K562 (cell line): ENCODE measurements around the gene PTBP2. TPM values are rescaled to one million over a fixed set of nuclear protein-coding genes. Genes with fewer than 3 reads are reported as not detected.

Source experiments
- ATAC-seq: fragments of 200-7000 bp; cut with Tn5 transposase; 3 replicates; pipeline ENCODE4 v1.9.1; 2020; ENCODE audit warnings: moderate library complexity
- BruUV-seq: library from RNA; stranded (reverse); fragments of 400-500 nt; replicated peaks from 2 replicates; lab custom pipeline; 2021; lab: Mats Ljungman, UMichigan
- CTCF ChIA-PET: fragments of 300-600 bp; formaldehyde crosslinking; extraction: SDS; loops from one replicate; lab custom pipeline; 2021; ENCODE audit warnings: low intra/inter-chr PET ratio; lab: Yijun Ruan, JAX
- POLR2A ChIA-PET: fragments of 300-600, 350-650 bp; sonication (Branson Sonifier 250); formaldehyde crosslinking; extraction: SDS; loops from one replicate; lab custom pipeline; 2021; ENCODE audit warnings: antibody characterized with exemption, inconsistent platforms; lab: Yijun Ruan, JAX
- DNase-seq, 4 experiments: peaks; one replicate each; pipeline versions ENCODE4 v3.0.0 to v3.0.0-alpha.2; 2011 to 2018; ENCODE audit warnings: low spot score in 3 of 4, mixed read lengths in 3 of 4; ENCODE audit errors: extremely low read depth in 1 of 4
- FAIRE-seq: peaks from 2 replicates; lab custom pipeline; 2011; peaks lifted over from hg19 to GRCh38; lab: Jason Lieb, UNC
- H2AFZ ChIP-seq: 2 replicates; pipeline ENCODE4 v1.6.0; 2011; ENCODE audit warnings: low read depth, low read length, control low read depth, inconsistent platforms
- H3K27ac ChIP-seq: fragments of 200-600 bp; 3 replicates; pipeline ENCODE4 v1.8.0; 2011; ENCODE audit warnings: low read depth, mild to moderate bottlenecking, control low read depth, inconsistent platforms, low read length, moderate library complexity, mixed read lengths; ENCODE audit errors: extremely low read depth
- H3K27me3 ChIP-seq, 2 experiments: fragments of 300-600 bp in 1 of 2; 2 replicates in 1 of 2; 3 replicates in 1 of 2; pipeline versions ENCODE4 v1.6.0 to v1.8.0; 2011; ENCODE audit warnings: inconsistent platforms in 2 of 2, low read length in 2 of 2, mild to moderate bottlenecking in 1 of 2, mixed read lengths in 1 of 2, moderate library complexity in 1 of 2; ENCODE audit not compliant: control insufficient read depth in 2 of 2, insufficient read depth in 2 of 2
- H3K36me3 ChIP-seq: fragments of 300-600 bp; 3 replicates; pipeline ENCODE4 v1.8.0; 2011; ENCODE audit warnings: mild to moderate bottlenecking, low read length, inconsistent platforms; ENCODE audit not compliant: control insufficient read depth, insufficient read depth
- H3K4me1 ChIP-seq, 2 experiments: fragments of 200-600 bp in 1 of 2; replicated peaks in 1 of 2; 2 replicates in 1 of 2; 3 replicates in 1 of 2; pipeline versions ENCODE4 v1.5.1 to v1.8.0; 2011; ENCODE audit warnings: inconsistent platforms in 2 of 2, low read length in 2 of 2, mild to moderate bottlenecking in 1 of 2, mixed read lengths in 1 of 2, moderate library complexity in 1 of 2; ENCODE audit not compliant: control insufficient read depth in 2 of 2, insufficient read depth in 2 of 2
- H3K4me2 ChIP-seq: 2 replicates; pipeline ENCODE4 v1.6.1; 2011; ENCODE audit warnings: low read length, control low read depth, inconsistent platforms, mixed read lengths; ENCODE audit not compliant: insufficient read depth
- H3K4me3 ChIP-seq: fragments of 200-600 bp; sonication (generic), shearing (Covaris generic); 2 replicates; pipeline ENCODE4 v1.5.1; 2016; ENCODE audit warnings: control low read depth, inconsistent platforms
- H3K79me2 ChIP-seq: fragments of 200-600 bp; 3 replicates; pipeline ENCODE4 v1.8.0; 2011; ENCODE audit warnings: low read length, inconsistent platforms; ENCODE audit not compliant: control insufficient read depth, insufficient read depth
- H3K9ac ChIP-seq, 2 experiments: 2 replicates each; pipeline versions ENCODE4 v1.6.0 to v1.6.1; 2011; ENCODE audit warnings: low read depth in 2 of 2, low read length in 2 of 2, control low read depth in 1 of 2, inconsistent platforms in 1 of 2, mild to moderate bottlenecking in 1 of 2, mixed read lengths in 1 of 2; ENCODE audit not compliant: insufficient read depth in 1 of 2
- H3K9me1 ChIP-seq: one replicate; pipeline ENCODE4 v1.6.0; 2011; ENCODE audit warnings: inconsistent platforms, mild to moderate bottlenecking, low read length, moderate library complexity; ENCODE audit not compliant: control insufficient read depth, insufficient read depth
- H3K9me3 ChIP-seq: replicated peaks from 2 replicates; pipeline ENCODE4 v1.5.1; 2011; ENCODE audit warnings: low read depth, low read length, inconsistent platforms; ENCODE audit not compliant: control insufficient read depth, insufficient read depth
- H4K20me1 ChIP-seq: replicated peaks from 2 replicates; pipeline ENCODE4 v1.6.1; 2011; ENCODE audit warnings: low read length, inconsistent platforms, mixed read lengths; ENCODE audit not compliant: control insufficient read depth, insufficient read depth
- RAD21 ChIP-seq, 2 experiments: fragments of 250-450 bp in 1 of 2; fragments of 450-650 bp in 1 of 2; sonication (Bioruptor Pico) in 1 of 2; formaldehyde crosslinking in 1 of 2; IDR thresholded peaks in 1 of 2; conservative IDR thresholded peaks in 1 of 2; 2 replicates each; pipeline versions ENCODE4 v1.4.0 to v1.8.0; 2020 to 2022; ENCODE audit warnings: mild to moderate bottlenecking in 2 of 2, moderate library complexity in 1 of 2
- ZNF165 ChIP-seq: fragments of 250-450 bp; sonication (Bioruptor Pico); IDR thresholded peaks from 2 replicates; pipeline ENCODE4 v1.4.0; 2020; ENCODE audit warnings: borderline replicate concordance
- ZNF384 ChIP-seq: IDR thresholded peaks from 2 replicates; pipeline ENCODE4 v1.6.1; 2012; ENCODE audit warnings: low read depth, low read length, improper control_type of control experiment
- in situ Hi-C: fragments of 300-500 bp; cut with MboI; formaldehyde crosslinking; loops from 4 replicates; pipeline ENCODE4 v1.15.0; 2018; ENCODE audit warnings: inconsistent platforms, mixed read lengths
- intact Hi-C: fragments of 100-400 bp; cut with micrococcal nuclease; formaldehyde crosslinking; loops from 2 replicates; pipeline ENCODE4 v1.14.2; 2022
- polyA plus RNA-seq, 8 experiments: library from polyadenylated mRNA; depleted of rRNA in 4 of 8; stranded (reverse) in 5 of 8; unstranded in 3 of 8; fragments of >200 nt; fragmentation: Nextera tagmentation in 2 of 8; fragmentation: Illumina TruSeq in 1 of 8; extraction: Ambion mirVana in 2 of 8; extraction: Trizol in 1 of 8; gene quantifications; 2 replicates each; pipeline versions ENCODE4 v1.2.1 to v1.2.3, GENCODE V29; 2011 to 2014; ENCODE audit warnings: inconsistent platforms in 1 of 8, missing spikeins in 1 of 8
- total RNA-seq, 7 experiments: library from RNA; depleted of rRNA in 6 of 7; stranded (reverse); fragments of >200 nt in 6 of 7; fragmentation: Illumina TruSeq in 2 of 7; extraction: Trizol in 2 of 7; gene quantifications; 2 replicates each; pipeline versions ENCODE4 v1.2.1 to v1.2.3, GENCODE V29; 2011 to 2021; ENCODE audit warnings: low replicate concordance in 1 of 7
- TF ChIP-seq, protein P1 (sequence below), 3 experiments: IDR thresholded peaks in 2 of 3; conservative IDR thresholded peaks in 1 of 3; 2 replicates each; pipeline ENCODE4 v1.5.1; 2011 to 2012; ENCODE audit warnings: low read length in 3 of 3, mild to moderate bottlenecking in 3 of 3, control low read depth in 2 of 3, improper control_type of control experiment in 1 of 3, inconsistent platforms in 1 of 3, low read depth in 1 of 3, mixed read lengths in 1 of 3, moderate library complexity in 1 of 3; ENCODE audit not compliant: insufficient read depth in 2 of 3

Gene PTBP2
- total and polyA plus RNA-seq, 9 of the 15 experiments (the other 6 are each of a cell fraction or from before 2014, with no cell fraction given) = 9.8 to 30.6 (median 19.0) TPM

DNA sequence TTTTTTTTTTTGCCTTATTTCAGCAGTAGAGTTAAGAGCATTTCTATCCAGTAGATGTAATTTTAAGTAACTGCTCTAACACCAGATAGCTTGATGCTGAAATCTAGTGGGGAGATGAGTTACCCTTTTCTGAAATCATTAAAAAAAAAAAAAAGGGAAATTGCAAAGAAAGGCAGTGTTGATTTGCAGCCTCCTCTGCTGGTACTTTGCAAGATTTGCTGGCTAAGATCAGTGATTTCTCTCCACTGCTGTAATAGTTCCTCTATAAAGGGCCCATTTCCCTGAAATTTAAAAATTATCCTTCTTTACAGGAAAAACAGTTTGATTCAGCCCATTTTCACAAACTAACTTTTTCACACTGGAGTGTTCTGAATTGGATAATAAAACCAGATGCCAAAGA lies 120.6 kb downstream of the PTBP2 start:
- no TSS peak for BruUV-seq
- in situ Hi-C loops (no loop called here), intact Hi-C loops (loop anchor here (10.0 kb wide), 1 partner anchor 1537 kb away; no protein-coding TSS in a partner anchor)
- Histone ChIP-seq H3K27me3 (no peaks in the 10 kb centered on the region; a peak in 1 of 5 replicates), H3K9ac (no peak overlapping the region), H3K27ac (no peak overlapping the region), H3K79me2 (no peaks in the 10 kb centered on the region), H4K20me1 (no peaks in the 10 kb centered on the region), H3K36me3 (no peaks in the 10 kb centered on the region), H3K9me1 (no peaks in the 10 kb centered on the region), H3K4me3 (no peak overlapping the region), H3K4me2 (no peak overlapping the region), H3K9me3 (no peaks in the 10 kb centered on the region), H3K4me1 (0 out of 5 replicates have a peak, but pooled peaks cover 0 to 2% of the 10 kb centered on the region in 2 experiments), H2AFZ (no peak overlapping the region)
- FAIRE-seq (no peak), ATAC-seq (no peak), DNase-seq (no peak)
- POLR2A ChIA-PET = no interaction called here
- CTCF ChIA-PET = interaction anchor here (0.6 kb wide), 1 partner anchor 1533 kb away, joined by 3 read pairs; no protein-coding TSS in a partner anchor
- TF ChIP-seq, protein P1, sequence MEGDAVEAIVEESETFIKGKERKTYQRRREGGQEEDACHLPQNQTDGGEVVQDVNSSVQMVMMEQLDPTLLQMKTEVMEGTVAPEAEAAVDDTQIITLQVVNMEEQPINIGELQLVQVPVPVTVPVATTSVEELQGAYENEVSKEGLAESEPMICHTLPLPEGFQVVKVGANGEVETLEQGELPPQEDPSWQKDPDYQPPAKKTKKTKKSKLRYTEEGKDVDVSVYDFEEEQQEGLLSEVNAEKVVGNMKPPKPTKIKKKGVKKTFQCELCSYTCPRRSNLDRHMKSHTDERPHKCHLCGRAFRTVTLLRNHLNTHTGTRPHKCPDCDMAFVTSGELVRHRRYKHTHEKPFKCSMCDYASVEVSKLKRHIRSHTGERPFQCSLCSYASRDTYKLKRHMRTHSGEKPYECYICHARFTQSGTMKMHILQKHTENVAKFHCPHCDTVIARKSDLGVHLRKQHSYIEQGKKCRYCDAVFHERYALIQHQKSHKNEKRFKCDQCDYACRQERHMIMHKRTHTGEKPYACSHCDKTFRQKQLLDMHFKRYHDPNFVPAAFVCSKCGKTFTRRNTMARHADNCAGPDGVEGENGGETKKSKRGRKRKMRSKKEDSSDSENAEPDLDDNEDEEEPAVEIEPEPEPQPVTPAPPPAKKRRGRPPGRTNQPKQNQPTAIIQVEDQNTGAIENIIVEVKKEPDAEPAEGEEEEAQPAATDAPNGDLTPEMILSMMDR (IDR thresholded peaks at IDR 0.05 in 2 of 3, conservative IDR thresholded peaks at IDR 0.05 in 1 of 3; ENCODE audit: insufficient read depth in 2 of 3, low read depth in 1 of 3, low read length in 3 of 3) = peak in 2 of 3 experiments; percentile 10 to 22; a peak in 1 of 6 replicates
- TF ChIP-seq ZNF165 (CRISPR knock-in tag) (no peak), RAD21 (CRISPR knock-in tag; conservative IDR thresholded peaks at IDR 0.05 in 1 of 2, IDR thresholded peaks at IDR 0.05 in 1 of 2) (peak in 1 of 2 experiments; percentile 35; a peak in 2 of 4 replicates), ZNF384 (0 out of 2 replicates have a peak, but pooled peaks have one; percentile 18)
